GM18502 (cell line): ENCODE data around the gene SMARCC1.

Experiments
- ATAC-seq: cut with Tn5 transposase; IDR thresholded peaks from one replicate; pipeline ENCODE4 v1.9.1; 2021; ENCODE audit warnings: mild to moderate bottlenecking; ENCODE audit not compliant: unreplicated experiment, poor library complexity

SMARCC1 gene

DNA sequence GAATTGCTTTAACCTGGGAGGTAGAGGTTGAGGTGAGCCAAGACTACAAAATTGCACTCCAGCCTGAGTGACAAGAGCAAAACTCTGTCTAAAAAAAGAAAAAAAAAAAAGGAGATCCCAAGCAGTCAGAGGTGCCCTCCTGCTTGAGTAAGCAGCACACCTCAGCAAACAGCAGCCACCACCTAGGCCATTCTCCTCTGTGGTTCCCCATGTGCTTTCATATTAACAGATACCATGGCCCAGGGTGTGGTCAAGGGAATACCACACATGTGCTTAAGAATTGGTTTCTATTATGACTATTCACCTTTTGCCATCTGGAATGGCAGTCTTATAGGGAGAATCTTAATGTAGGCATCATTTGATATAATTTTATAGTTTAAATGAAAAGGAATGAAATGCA lies 178.4 kb downstream of the SMARCC1 start:
- no peak for ATAC-seq

DNA sequence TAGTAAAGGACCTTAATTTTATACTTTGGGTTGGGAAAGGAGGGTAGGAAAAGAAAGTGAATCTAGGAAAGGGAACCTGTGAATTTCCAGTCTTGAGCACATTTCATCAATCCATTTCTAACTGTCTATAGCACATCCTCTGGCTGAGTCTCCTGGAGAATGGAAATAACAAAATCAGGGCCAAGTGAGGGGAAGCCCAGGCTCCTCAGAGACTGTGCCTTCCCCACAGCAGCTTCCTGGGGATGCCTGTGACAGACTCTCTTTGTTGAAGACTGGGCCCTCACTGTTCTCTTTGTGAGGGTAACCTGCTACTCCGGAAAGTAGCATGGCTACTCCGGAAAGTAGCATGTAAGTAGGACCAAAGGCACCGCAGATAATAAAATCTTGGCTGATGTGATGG lies 180.4 kb downstream of the SMARCC1 start:
- no peak for ATAC-seq

DNA sequence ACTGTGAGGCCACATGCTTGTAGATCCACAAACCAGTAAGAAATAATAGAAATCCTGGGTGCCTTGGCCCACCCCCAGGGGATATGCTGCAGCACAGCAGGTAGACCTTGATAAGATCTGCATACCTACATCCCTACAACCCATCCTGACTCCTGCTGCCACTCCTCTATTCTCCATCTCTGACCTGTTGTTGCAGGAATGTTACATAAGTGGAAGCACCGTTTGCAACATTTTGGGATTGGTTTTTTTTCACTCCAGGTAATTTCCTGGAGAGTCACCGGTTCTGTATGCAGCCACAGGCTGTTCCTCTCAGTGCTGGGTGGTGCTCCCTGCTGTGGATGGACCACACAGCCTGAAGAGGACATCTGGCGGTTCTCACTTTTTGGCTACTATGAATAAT lies 186.9 kb downstream of the SMARCC1 start:
- ATAC-seq = no peak

DNA sequence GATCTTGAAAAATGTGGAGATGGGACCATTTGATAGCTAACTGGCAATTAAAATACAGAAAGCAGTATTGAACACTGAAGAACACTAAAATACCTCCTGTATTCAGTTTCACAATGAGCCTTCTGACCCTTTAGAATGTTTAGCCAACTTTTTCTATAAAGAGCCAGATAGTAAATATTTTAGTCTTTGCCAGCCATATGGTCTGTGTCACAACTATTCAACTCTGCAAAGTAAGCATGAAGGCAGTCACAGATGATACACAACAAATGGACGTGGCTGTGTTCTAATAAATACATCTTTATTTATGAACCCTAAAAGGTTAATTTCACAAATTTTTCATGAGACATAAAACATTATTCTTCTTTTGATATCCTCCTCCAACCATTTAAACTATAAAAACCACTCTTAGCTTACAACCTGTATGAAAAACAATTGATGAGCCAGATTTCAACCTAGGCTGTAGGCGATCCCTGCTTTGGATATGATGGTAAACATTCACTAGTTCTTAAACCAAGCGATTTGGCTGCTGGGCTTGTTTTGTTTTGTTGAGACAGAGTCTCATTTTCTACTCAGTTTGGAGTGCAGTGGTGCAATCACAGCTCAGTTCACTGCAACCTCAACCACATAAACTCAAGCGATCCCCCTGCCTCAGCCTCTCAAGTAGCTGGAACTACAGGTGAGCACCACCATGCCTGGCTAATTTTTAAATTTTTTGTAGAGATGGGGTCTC lies 189.5 kb downstream of the SMARCC1 start:
- ATAC-seq = no peak

DNA sequence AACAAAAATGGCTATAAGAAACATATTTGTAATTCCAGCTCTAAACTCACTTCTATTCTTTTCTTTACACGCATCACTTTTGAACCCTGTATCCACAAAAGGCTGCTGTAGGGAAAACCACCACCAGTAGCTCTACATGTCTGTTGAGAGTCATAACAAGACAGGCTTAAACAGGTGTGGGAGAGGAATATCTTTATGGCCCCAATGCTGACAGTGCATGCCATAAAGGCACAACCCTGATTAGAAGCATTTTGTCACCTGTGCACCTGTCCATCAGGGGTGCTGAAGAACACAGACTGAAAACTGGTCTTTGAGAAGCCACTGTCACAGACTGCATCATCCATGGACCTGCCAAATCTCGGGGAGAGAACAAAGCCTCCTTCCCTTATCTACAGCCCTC lies 191.5 kb downstream of the SMARCC1 start:
- ATAC-seq = no peak

DNA sequence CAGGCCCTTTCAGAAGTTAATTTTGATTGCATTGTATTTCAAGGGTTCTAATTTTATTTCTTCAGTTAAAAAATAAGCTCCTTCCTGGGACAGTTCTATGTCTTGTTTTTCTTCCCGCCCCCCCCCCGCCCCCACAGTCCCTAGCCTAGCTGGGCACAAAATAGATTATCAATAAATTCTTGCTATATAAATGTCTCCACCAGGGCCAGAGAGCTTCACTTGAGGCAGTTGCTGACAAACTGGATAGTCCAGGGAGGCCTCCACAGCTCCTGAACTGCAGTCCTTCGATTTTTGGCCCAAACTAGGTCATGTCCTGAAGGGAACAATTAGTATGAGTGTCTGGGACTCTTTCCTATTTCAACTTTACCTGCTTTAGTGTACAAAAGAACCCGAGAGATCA lies 193.1 kb downstream of the SMARCC1 start:
- no peak for ATAC-seq

DNA sequence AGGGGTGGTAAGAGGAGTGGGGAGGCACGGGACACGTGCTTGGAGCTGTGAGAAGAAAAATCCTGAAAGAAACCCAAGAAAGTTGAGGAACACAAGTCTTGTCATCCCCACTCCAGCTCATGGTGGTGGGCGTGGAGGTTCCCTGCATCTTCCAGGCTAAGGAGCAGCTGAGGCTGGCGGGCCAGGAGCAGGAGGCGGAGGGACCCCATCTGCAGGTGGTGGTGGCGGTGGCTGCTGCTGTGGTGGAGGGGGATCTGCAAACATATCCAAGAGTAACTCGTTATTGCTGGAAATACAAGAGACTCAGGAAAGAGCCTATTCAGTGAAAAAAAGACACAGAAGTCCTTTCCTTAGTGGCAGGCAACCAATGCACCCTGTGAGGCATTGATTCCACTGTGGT lies 193.6 kb downstream of the SMARCC1 start:
- ATAC-seq = no peak

DNA sequence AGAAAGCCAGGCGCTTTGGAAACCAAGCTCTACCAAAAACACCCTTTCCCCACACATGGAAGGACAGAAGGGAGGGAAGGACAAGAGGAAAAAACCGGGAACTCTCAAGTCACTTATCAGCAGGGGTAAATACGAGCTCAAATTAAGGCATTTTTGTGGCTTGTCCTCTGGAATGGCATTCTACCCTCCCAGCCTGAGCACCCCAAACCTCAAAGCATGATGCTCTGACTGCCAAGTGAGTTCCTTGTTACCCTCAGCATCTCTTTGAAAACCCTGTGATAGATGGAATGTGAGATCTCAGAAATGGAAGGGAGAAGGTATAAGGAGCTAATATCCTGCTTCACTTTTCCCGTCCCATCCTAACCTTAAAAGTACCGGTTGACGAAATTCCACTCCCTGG lies 194.9 kb downstream of the SMARCC1 start:
- no peak for ATAC-seq

DNA sequence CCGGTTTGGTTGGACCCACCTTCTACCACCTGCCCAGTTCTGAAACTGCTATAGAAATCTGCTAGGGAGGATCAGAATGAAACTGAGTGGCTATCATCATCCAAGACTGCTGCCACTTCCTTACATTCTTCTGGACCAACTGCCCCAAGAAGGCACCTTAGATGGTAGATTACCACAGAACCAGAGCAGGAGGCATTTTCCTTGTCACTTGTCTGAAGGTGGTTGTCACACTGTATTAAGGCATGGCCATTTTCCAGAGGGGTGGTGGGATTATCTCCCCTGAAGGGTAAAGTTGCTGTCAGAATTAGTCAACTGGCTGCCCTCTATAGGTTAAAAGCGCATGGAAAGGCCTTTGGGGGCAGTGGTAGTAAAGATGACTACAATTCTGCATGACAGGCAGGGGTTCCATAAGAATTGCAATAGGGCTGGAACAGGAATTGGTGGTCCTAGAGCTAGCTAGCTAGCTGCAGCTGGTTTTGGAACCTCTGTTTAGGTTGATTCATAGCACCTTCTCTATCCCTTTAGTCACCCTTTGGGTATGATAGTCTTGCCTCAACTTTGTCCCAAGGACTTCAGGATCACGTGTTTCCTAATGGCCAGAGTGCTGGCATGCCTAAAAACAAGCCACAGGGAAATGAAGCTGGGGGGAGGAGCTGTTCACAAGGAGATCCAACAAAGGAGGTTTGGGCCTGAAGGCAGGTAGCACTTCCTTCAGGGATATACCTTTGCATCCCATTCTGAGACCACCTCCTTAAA lies 198.2 kb downstream of the SMARCC1 start:
- ATAC-seq = no peak

DNA sequence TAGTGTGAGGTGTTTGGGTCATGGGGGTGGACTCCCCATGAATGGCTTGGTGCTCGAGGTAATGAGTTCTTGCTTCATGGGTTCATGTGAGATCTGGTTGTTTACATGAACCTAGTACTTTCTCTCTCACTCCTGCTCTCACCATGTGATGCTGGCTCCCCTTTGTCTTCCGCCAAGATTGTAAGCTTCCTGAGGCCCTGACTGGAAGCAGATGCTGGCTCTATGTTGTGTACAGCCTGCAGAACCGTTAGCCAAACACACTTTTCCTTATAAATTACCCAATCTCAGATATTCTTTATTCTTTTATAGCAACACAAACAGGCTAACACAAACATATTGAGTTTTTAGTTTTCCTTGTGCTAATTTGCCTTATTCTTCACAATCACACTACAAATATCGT lies 199.9 kb downstream of the SMARCC1 start:
- ATAC-seq = no peak

DNA sequence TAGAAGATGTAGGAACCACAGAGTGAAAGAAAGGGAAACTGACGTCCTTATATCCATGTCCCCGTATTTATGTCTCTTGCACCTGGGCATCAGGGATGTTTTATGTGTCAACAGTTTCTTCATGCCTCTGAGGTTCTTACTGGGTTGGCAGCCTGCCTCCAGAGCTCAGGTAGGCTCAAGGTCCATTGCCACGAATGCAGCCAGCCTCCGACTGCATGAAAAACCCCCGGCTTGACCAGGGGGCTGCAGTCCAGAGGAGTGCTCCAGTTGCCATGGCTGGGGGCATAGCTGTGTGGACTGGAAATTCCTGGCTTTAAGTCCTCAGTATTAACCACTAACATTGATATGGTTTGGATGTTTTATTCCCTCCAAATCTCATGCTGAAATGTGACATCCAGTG lies 200.3 kb downstream of the SMARCC1 start:
- no peak for ATAC-seq

DNA sequence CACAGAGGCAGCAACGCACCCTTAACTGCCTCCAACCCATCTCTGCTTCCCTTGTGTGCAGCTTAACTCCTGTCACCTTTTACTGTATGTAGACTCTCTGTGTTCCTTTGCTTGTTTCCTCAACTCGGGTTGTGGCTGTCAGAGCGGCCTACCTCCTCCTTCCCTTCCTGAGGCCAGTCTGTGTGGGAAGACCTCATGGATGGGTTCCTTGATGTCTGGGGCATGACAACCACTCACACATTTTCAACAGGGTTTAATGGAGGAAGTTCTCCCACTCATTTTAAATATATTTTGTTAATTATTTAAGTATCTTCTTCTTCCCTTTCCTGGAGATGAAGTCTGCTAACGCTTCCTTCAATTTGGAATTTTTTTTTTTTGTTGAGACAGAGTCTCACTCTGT lies 201.2 kb downstream of the SMARCC1 start:
- no peak for ATAC-seq

DNA sequence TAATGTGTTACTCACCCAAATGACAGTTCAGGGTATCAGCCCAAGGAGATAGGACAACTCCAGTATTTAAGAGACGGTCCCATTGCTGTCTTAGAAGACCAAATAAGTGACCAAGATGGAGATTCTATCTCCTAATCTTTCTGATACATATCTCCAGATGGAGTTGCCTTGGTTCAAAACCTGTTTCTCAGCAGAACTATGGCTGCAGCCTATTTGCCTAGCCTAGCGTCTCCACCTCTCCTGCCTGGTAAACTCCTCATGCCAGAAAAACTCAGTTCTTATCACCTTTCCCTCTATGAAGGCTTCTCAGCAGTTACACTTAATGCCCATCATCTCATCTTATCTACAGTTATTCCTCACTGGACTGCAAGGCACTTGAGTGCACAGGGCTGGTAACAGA lies 201.8 kb downstream of the SMARCC1 start:
- ATAC-seq = no peak

DNA sequence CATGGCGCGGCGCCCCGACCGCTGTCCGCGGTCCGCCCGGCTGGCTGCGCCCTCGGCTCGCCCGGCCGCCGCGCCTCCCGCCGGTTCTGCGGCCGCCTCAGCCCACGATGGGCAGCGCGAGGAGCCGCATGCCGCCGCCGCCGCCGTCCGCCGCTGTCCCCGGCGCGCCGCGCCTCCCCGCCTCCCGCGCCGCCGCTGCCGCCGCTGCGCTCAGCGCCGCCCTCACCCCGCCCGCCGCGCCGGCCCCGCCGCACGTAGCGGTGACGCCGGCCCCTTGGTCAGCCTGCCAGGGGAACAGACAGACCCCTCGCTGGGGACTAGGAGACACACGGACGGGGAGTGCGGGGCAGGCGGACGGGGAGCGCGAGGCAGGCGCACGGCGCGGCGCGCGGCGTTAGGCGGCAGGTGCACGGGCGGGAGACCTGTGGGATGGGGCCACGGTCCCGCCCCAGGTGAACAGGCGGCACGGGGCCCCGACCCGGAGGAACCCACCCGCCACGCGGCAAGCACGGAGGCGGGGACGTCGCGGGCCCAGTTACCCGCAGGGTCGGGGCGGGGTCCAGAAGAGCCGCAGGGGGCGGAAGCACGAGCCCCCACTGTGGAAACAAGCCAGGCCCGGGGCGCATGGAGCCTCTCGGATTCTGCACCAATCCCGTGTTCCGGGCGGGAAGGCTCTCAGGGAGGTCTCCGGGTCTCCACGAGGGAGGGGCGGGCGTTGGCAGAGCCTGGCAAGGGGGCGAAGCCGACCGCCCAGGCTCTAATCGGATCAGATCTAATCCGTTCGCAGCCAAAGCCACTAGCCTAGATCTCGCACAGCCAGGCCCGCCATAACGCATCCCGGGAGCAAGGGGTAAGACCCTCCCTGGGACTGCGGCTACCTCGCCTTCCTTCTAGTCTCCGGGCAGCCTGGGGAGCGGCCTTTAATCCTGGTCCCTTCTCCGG lies 202.7 kb downstream of the SMARCC1 start, which contains the start of gene CSPG5:
Gene CSPG5, minus strand, starts transcription at position 175 of the 942 bp plus-strand sequence. Its CDS starts 172 bp downstream, at position 3.
- no peak for ATAC-seq

DNA sequence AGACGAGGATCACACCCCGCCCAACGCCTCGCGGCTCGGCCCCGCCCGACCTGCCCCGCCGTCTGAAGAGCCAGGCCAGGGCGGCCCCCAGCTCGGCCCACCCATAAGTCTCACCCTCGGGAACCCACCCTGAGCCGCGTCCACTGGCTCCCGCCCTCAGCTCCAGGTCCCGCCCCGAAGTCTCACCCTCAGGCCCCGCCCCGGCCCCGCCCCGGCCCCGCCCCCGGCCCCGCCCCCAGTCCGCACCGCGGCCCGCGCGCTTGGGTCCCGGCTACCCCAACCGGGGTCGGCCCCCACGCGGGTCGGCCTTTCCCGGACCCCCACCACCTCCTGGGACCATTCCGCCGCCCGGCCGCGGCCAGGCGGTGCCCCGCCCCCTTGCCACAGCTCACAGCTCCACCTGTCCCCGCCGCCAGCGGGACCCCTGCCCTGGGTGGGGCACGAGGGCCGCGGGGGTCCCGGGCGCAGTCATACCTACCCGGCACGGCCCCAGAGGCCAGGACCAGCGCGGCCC lies 203.5 kb downstream of the SMARCC1 start:
- no peak for ATAC-seq

DNA sequence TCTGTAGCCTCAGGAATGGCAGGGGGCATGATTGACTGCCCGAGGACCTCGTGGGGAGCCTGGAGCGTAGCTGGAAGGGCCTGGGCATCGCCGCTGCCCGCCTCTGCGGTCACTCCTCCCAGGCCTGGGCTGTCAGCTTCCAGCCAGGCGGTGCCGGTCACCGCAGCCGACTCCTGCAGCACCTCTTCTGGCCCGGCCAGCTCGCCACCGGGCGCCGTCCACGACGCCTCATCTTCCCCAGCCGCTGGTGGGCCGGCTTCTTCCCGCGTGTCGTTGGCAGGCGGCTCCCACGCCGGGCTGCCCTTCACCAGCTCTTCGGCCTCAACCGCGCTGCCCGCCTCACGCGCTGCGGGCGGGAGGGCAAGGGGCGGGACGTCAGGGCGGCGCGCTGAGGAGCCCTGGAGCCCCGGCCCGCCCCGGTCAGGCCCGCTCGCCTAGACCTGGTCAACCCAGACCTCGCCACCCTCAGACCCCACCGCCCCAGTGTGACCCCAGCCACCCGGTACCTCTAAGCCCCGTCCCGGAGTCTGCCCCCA lies 204.0 kb downstream of the SMARCC1 start:
- no peak for ATAC-seq

DNA sequence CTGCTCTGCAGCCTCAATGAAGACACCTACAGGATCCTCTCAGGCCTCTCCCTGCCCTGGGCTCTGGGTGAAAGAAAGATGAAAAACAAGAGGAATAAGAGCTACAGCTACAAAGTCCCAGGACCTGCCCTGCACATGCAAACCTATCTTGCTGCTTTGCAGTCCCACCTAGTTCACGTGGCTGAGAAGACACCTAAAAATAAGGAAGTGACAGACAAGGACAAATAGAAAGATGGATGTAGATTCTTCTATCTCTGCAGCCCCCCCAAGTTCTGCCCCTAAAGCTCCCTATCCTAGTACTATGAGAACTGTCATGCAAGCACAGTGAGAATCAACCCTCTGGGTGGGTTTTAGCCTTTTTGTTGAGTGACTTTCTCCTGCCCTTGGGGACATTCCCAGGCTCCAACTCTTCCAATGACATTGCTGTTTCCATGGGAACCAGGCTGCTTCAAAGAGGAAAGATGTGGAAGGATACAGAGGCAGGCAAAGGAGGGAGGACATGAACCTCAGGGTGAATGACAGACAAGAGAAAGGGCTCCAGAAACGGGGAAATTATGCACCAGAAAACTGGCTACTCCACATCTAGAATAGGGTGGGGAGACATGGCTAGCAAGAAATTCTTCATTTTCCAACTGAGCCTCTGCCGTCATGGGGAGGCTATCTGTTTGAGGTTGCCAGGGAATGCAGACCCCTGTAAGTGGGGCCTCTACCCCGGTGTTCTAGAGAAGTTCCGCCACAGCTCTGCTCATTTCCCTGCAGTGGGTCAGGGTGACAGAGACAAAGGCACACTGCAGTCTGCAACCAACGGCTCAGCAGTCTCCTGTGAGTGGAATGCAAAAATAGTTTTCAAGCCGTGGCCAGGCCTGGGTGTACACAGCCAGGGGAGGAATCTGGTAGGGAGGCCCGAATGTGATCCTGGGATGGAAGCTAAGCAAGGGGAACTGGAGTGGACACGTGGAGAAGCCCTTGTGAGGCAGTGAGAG lies 208.2 kb downstream of the SMARCC1 start:
- ATAC-seq = no peak

DNA sequence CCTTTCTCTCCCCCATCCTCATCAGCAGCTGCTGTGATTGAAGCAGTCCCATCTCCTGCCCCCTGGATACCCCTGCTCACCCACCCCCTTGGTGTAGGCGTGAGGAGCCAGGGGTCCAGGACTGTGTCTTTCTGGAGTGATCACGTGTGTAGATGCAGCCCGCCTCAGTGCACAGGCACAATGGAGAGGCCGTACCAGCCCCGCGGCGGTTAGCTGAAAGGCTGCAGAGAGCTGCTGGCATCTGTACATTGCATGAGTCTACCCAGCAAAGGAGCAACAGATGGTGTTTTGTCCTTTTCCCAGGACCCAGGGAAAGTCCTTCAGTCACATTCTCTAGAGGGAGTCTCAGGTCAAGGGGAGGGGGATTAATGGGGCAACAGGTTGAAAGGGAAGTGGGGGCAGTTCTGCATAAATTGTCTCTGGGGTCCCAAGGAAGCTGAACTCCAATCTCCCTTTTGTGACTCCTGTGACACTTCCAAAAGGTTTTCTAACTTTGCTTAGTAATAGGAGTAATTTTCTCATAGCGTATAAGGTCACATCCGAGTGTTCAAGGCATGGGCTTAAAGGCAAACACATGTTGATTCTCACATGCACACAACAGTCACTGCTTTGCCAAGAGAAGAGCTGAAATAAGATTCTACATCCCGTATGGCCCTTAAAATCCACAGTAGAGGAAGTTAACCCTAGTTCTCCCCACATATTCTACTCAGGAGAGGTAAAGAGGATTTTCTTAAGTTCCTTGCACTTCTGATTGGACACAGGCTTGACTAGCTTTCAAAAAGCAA lies 210.1 kb downstream of the SMARCC1 start:
- no peak for ATAC-seq
